IMR-90 (cell line): ENCODE data around the gene DEF6. TPM values are rescaled to one million over a fixed set of nuclear protein-coding genes. Genes with fewer than 3 reads are reported as not detected.

Experiments used
- ATAC-seq: fragments of 200-7000 bp; cut with Tn5 transposase; 2 replicates; pipeline ENCODE4 v1.9.1; 2020; ENCODE audit warnings: low read depth, mild to moderate bottlenecking, moderate library complexity
- BruUV-seq: library from RNA; stranded (reverse); fragments of 400-500 nt; replicated peaks from 2 replicates; lab custom pipeline; 2021; lab: Mats Ljungman, UMichigan
- CTCF ChIA-PET: fragments of 300-600 bp; formaldehyde crosslinking; extraction: SDS; loops from one replicate; lab custom pipeline; 2021; ENCODE audit warnings: antibody characterized with exemption; lab: Yijun Ruan, JAX
- POLR2A ChIA-PET: fragments of 300-600 bp; sonication (Branson Sonifier 250); formaldehyde crosslinking; loops from one replicate; lab custom pipeline; 2022; ENCODE audit warnings: antibody characterized with exemption; ENCODE audit not compliant: unreplicated experiment; lab: Charles Lee
- DNase-seq: peaks from one replicate; pipeline ENCODE4 v3.0.0; 2013
- H2AFZ ChIP-seq: replicated peaks from 2 replicates; pipeline ENCODE3; 2013; ENCODE audit warnings: low read length, mild to moderate bottlenecking; ENCODE audit not compliant: poor library complexity
- H2AK5ac ChIP-seq: 2 replicates; pipeline ENCODE4 v1.6.1; 2013; ENCODE audit warnings: low read depth, low read length, inconsistent platforms
- H2AK9ac ChIP-seq: replicated peaks from 2 replicates; pipeline ENCODE3; 2013; ENCODE audit warnings: mild to moderate bottlenecking, low read depth, low read length, moderate library complexity; ENCODE audit not compliant: poor library complexity
- H2BK120ac ChIP-seq: 2 replicates; pipeline ENCODE4 v1.6.1; 2013; ENCODE audit warnings: low read depth, low read length, inconsistent platforms
- H2BK15ac ChIP-seq: 3 replicates; pipeline ENCODE4 v1.6.1; 2013; ENCODE audit warnings: low read depth, low read length, inconsistent platforms
- H2BK20ac ChIP-seq: 2 replicates; pipeline ENCODE4 v1.6.1; 2013; ENCODE audit warnings: low read depth, mild to moderate bottlenecking, inconsistent platforms, low read length, moderate library complexity
- H2BK5ac ChIP-seq: 2 replicates; pipeline ENCODE4 v1.6.1; 2013; ENCODE audit warnings: mild to moderate bottlenecking, low read depth, low read length, inconsistent platforms; ENCODE audit not compliant: poor library complexity, severe bottlenecking
- H3K14ac ChIP-seq: replicated peaks from 2 replicates; pipeline ENCODE4 v1.6.1; 2013; ENCODE audit warnings: low read depth, low read length, inconsistent platforms
- H3K18ac ChIP-seq: 2 replicates; pipeline ENCODE4 v1.6.1; 2013; ENCODE audit warnings: low read depth, low read length, control low read depth
- H3K23ac ChIP-seq: 2 replicates; pipeline ENCODE4 v1.6.1; 2013; ENCODE audit warnings: low read depth, low read length, inconsistent platforms
- H3K27ac ChIP-seq: 2 replicates; pipeline ENCODE4 v1.5.1; 2013; ENCODE audit warnings: mild to moderate bottlenecking, control low read depth, low read length; ENCODE audit not compliant: insufficient read depth
- H3K27me3 ChIP-seq: 2 replicates; pipeline ENCODE4 v1.6.1; 2013; ENCODE audit warnings: low read length; ENCODE audit not compliant: control insufficient read depth, insufficient read depth
- H3K36me3 ChIP-seq: 2 replicates; pipeline ENCODE4 v1.6.1; 2013; ENCODE audit warnings: low read length, mixed read lengths; ENCODE audit not compliant: control insufficient read depth, insufficient read depth
- H3K4ac ChIP-seq: 2 replicates; pipeline ENCODE4 v1.6.1; 2013; ENCODE audit warnings: low read depth, low read length, inconsistent platforms
- H3K4me1 ChIP-seq: 2 replicates; pipeline ENCODE4 v1.6.1; 2013; ENCODE audit warnings: low read length, mixed read lengths; ENCODE audit not compliant: control insufficient read depth, insufficient read depth
- H3K4me2 ChIP-seq: 2 replicates; pipeline ENCODE4 v1.6.1; 2013; ENCODE audit warnings: low read depth, mild to moderate bottlenecking, control low read depth, low read length, moderate library complexity
- H3K4me3 ChIP-seq: 2 replicates; pipeline ENCODE4 v1.5.1; 2013; ENCODE audit warnings: low read depth, mild to moderate bottlenecking, control low read depth, low read length, moderate library complexity; ENCODE audit not compliant: insufficient read depth
- H3K56ac ChIP-seq: 2 replicates; pipeline ENCODE4 v1.6.1; 2013; ENCODE audit warnings: low read length, inconsistent platforms; ENCODE audit not compliant: insufficient read depth; ENCODE audit errors: extremely low read depth
- H3K79me1 ChIP-seq, 2 experiments: 2 replicates each; pipeline ENCODE4 v1.6.1; 2013; ENCODE audit warnings: low read length in 2 of 2, inconsistent platforms in 1 of 2, low read depth in 1 of 2
- H3K9ac ChIP-seq: 2 replicates; pipeline ENCODE4 v1.6.1; 2013; ENCODE audit warnings: low read depth, low read length, control low read depth
- H3K9me1 ChIP-seq: 2 replicates; pipeline ENCODE4 v1.6.1; 2013; ENCODE audit warnings: low read length, inconsistent platforms; ENCODE audit not compliant: insufficient read depth
- H3K9me3 ChIP-seq: 2 replicates; pipeline ENCODE4 v1.6.1; 2013; ENCODE audit warnings: low read length; ENCODE audit not compliant: control insufficient read depth, insufficient read depth
- H4K20me1 ChIP-seq: 2 replicates; pipeline ENCODE4 v1.6.1; 2013; ENCODE audit warnings: low read length, inconsistent platforms; ENCODE audit not compliant: insufficient read depth
- H4K5ac ChIP-seq: 2 replicates; pipeline ENCODE4 v1.6.1; 2013; ENCODE audit warnings: mild to moderate bottlenecking, low read depth, low read length, control low read depth
- H4K8ac ChIP-seq, 2 experiments: 2 replicates each; pipeline ENCODE4 v1.6.1; 2013; ENCODE audit warnings: low read depth in 2 of 2, low read length in 2 of 2, control low read depth in 1 of 2, inconsistent platforms in 1 of 2
- H4K91ac ChIP-seq: 2 replicates; pipeline ENCODE4 v1.6.1; 2013; ENCODE audit warnings: low read depth, low read length, inconsistent platforms; ENCODE audit not compliant: insufficient read depth
- BHLHE40 ChIP-seq: fragments of 150-350 bp; IDR thresholded peaks from 2 replicates; pipeline ENCODE4 v1.6.1; 2016; ENCODE audit warnings: mild to moderate bottlenecking, low read depth, low read length
- CEBPB ChIP-seq: IDR thresholded peaks from 2 replicates; pipeline ENCODE4 v1.6.1; 2012; ENCODE audit warnings: low read depth, low read length, improper control_type of control experiment
- FOS ChIP-seq: fragments of 150-350 bp; IDR thresholded peaks from 2 replicates; pipeline ENCODE4 v1.6.1; 2016; ENCODE audit warnings: low read depth, low read length
- MAFK ChIP-seq: IDR thresholded peaks from 2 replicates; pipeline ENCODE4 v1.6.1; 2012; ENCODE audit warnings: low read depth, low read length, improper control_type of control experiment
- MAZ ChIP-seq: IDR thresholded peaks from 2 replicates; pipeline ENCODE4 v1.6.1; 2012; ENCODE audit warnings: low read depth, mild to moderate bottlenecking, low read length, improper control_type of control experiment, moderate library complexity, borderline replicate concordance
- MXI1 ChIP-seq: IDR thresholded peaks from 2 replicates; pipeline ENCODE4 v1.6.1; 2012; ENCODE audit warnings: low read depth, mild to moderate bottlenecking, low read length, moderate library complexity, borderline replicate concordance
- NFE2L2 ChIP-seq: fragments of 150-350 bp; IDR thresholded peaks from 2 replicates; pipeline ENCODE4 v1.6.1; 2016; ENCODE audit warnings: low read depth, mild to moderate bottlenecking, low read length
- RAD21 ChIP-seq: IDR thresholded peaks from 2 replicates; pipeline ENCODE4 v1.6.1; 2012; ENCODE audit warnings: low read length, improper control_type of control experiment
- RCOR1 ChIP-seq: IDR thresholded peaks from 2 replicates; pipeline ENCODE4 v1.6.1; 2012; ENCODE audit warnings: mild to moderate bottlenecking, low read length, improper control_type of control experiment; ENCODE audit not compliant: insufficient replicate concordance
- SMC3 ChIP-seq: fragments of 150-350 bp; IDR thresholded peaks from 2 replicates; pipeline ENCODE4 v1.6.1; 2016; ENCODE audit warnings: low read depth, mild to moderate bottlenecking, antibody characterized with exemption, low read length, moderate library complexity
- WGBS, 2 experiments: methylation state at CpG; one replicate each; pipeline versions ENCODE4 v1.1.5 to v1.1.7; 2013; ENCODE audit warnings: missing lambda C conversion rate in 2 of 2; ENCODE audit not compliant: insufficient read length in 1 of 2; ENCODE audit errors: extremely low coverage in 2 of 2; 5-methylcytosine and 5-hydroxymethylcytosine counted together
- dilution Hi-C: fragments of 300-500 bp; cut with HindIII; formaldehyde crosslinking; loops from one replicate; pipeline ENCODE4 v1.14.3; 2018; ENCODE audit warnings: low sequenced_read_pairs; ENCODE audit not compliant: unreplicated experiment
- in situ Hi-C: fragments of 300-500 bp; cut with MboI; formaldehyde crosslinking; loops from 3 replicates; pipeline ENCODE4 v1.14.3; 2019; ENCODE audit warnings: low sequenced_read_pairs, inconsistent platforms, mixed read lengths
- intact Hi-C: fragments of 100-400 bp; cut with micrococcal nuclease; formaldehyde crosslinking; loops from 2 replicates; pipeline ENCODE4 v1.10.0; 2022
- polyA plus RNA-seq, 3 experiments: library from polyadenylated mRNA; depleted of rRNA; stranded (reverse); fragments of >200 nt; gene quantifications; 2 replicates each; pipeline ENCODE4 v1.2.3, GENCODE V29; 2012; ENCODE audit warnings: low replicate concordance in 1 of 3
- total RNA-seq: library from RNA; depleted of rRNA; stranded (reverse); fragments of >200 nt; gene quantifications from 2 replicates; pipeline ENCODE4 v1.2.3, GENCODE V29; 2012
- TF ChIP-seq, protein P1 (sequence below): conservative IDR thresholded peaks from 2 replicates; pipeline ENCODE4 v1.5.1; 2012; ENCODE audit warnings: mild to moderate bottlenecking, low read depth, low read length, improper control_type of control experiment
- TF ChIP-seq, protein P2 (sequence below): fragments of 150-350 bp; IDR thresholded peaks from 2 replicates; pipeline ENCODE4 v1.6.1; 2016; ENCODE audit warnings: low read depth, mild to moderate bottlenecking, low read length, moderate library complexity, borderline replicate concordance

Gene DEF6
- total and polyA plus RNA-seq, 2 of the 4 experiments (the other 2 are of a cell fraction): 2.5 to 4.2 TPM

DNA sequence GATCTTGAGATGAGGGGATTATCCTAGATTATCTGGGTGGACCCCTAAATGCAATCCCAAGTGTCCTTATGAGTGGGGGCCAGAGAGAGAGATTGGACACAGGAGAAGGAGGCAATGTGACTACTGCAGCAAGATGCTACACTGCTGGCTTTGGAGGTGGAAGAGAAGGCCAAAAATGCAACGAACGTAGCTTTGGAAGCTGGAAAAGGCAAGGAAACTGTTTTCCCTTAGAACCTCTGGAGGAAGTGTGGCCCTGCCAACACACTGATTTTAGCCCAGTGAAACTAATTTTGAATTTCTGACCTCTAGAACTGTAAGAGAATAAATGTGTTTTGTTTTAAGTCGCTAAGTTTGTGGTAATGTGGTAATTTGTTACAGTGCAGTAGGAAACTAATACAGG is 60.5 kb downstream of the DEF6 start:
- H3K4ac ChIP-seq: no peak overlapping the region
- H4K91ac ChIP-seq: no peak overlapping the region
- no peak overlapping the region for H2AK9ac ChIP-seq
- no peak overlapping the region; the same call in 2 of the 3 replicates for H2BK15ac ChIP-seq
- no peak for TF ChIP-seq SMC3
- TF ChIP-seq BHLHE40: no peak
- no peak for TF ChIP-seq MAFK
- TF ChIP-seq FOS: no peak
- TF ChIP-seq, protein P1, sequence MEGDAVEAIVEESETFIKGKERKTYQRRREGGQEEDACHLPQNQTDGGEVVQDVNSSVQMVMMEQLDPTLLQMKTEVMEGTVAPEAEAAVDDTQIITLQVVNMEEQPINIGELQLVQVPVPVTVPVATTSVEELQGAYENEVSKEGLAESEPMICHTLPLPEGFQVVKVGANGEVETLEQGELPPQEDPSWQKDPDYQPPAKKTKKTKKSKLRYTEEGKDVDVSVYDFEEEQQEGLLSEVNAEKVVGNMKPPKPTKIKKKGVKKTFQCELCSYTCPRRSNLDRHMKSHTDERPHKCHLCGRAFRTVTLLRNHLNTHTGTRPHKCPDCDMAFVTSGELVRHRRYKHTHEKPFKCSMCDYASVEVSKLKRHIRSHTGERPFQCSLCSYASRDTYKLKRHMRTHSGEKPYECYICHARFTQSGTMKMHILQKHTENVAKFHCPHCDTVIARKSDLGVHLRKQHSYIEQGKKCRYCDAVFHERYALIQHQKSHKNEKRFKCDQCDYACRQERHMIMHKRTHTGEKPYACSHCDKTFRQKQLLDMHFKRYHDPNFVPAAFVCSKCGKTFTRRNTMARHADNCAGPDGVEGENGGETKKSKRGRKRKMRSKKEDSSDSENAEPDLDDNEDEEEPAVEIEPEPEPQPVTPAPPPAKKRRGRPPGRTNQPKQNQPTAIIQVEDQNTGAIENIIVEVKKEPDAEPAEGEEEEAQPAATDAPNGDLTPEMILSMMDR: no peak
- no peak for TF ChIP-seq RAD21
- TF ChIP-seq, protein P2, sequence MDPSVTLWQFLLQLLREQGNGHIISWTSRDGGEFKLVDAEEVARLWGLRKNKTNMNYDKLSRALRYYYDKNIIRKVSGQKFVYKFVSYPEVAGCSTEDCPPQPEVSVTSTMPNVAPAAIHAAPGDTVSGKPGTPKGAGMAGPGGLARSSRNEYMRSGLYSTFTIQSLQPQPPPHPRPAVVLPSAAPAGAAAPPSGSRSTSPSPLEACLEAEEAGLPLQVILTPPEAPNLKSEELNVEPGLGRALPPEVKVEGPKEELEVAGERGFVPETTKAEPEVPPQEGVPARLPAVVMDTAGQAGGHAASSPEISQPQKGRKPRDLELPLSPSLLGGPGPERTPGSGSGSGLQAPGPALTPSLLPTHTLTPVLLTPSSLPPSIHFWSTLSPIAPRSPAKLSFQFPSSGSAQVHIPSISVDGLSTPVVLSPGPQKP: no peak
- no peak for TF ChIP-seq MAZ
- TF ChIP-seq RCOR1: no peak
- TF ChIP-seq NFE2L2: no peak
- TF ChIP-seq MXI1: no peak
- TF ChIP-seq CEBPB: no peak
- H3K56ac ChIP-seq: no peak overlapping the region
- no CpG with 5 or more reads among the region's 3 CpGs for WGBS, 2 experiments
- H3K27me3 ChIP-seq: no peaks in the 10 kb centered on the region
- peaks cover 62 to 92% of the 10 kb centered on the region in 2 experiments for H3K79me1 ChIP-seq
- DNase-seq (no peak), ATAC-seq (no peak)
- H3K4me1 ChIP-seq: peaks cover 35% of the 10 kb centered on the region
- no peak overlapping the region for H2BK120ac ChIP-seq
- CTCF ChIA-PET: no interaction called here
- no TSS peak for BruUV-seq
- dilution Hi-C loops: no loop called here
- H3K27ac ChIP-seq: no peak overlapping the region
- H3K4me3 ChIP-seq: no peak overlapping the region
- H3K23ac ChIP-seq: 0 out of 2 replicates have a peak overlapping the region, but pooled peaks have one; percentile 86
- H3K18ac ChIP-seq: no peak overlapping the region
- peaks cover 45% of the 10 kb centered on the region for H3K9me1 ChIP-seq
- no peak overlapping the region for H2AFZ ChIP-seq
- intact Hi-C loops: no loop called here
- peaks cover 59% of the 10 kb centered on the region for H4K20me1 ChIP-seq
- H2BK20ac ChIP-seq: no peak overlapping the region
- no peak overlapping the region for H3K4me2 ChIP-seq
- H3K36me3 ChIP-seq: peaks cover 40% of the 10 kb centered on the region
- POLR2A ChIA-PET: no interaction called here
- H3K9me3 ChIP-seq: no peaks in the 10 kb centered on the region
- no peak overlapping the region for H3K14ac ChIP-seq
- H2BK5ac ChIP-seq: no peak overlapping the region
- no peak overlapping the region for H3K9ac ChIP-seq
- in situ Hi-C loops: no loop called here
- H4K8ac ChIP-seq: peak overlapping the region in 1 of 2 experiments; percentile 24; a peak in 1 of 4 replicates
- H4K5ac ChIP-seq: no peak overlapping the region
- no peak overlapping the region for H2AK5ac ChIP-seq
